Osteocyte (in vitro differentiated cells): ENCODE results near the gene PTGR3. TPM values are rescaled to one million over a fixed set of nuclear protein-coding genes. Genes with fewer than 3 reads are reported as not detected.

ENCODE experiments used
- DNase-seq: peaks from one replicate; pipeline ENCODE4 v3.0.0; 2021; ENCODE audit warnings: mixed read lengths; ENCODE audit not compliant: unreplicated experiment; ENCODE audit errors: extremely low spot score
- H3K27ac Mint-ChIP-seq: one replicate; pipeline ENCODE4 v1.8.0; 2021; ENCODE audit warnings: mild to moderate bottlenecking, mixed read lengths; ENCODE audit not compliant: unreplicated experiment
- H3K27me3 Mint-ChIP-seq: one replicate; pipeline ENCODE4 v1.8.0; 2021; ENCODE audit warnings: mixed read lengths; ENCODE audit not compliant: unreplicated experiment
- H3K36me3 Mint-ChIP-seq: one replicate; pipeline ENCODE4 v1.8.0; 2021; ENCODE audit warnings: mixed read lengths; ENCODE audit not compliant: unreplicated experiment
- H3K4me1 Mint-ChIP-seq: one replicate; pipeline ENCODE4 v1.8.0; 2021; ENCODE audit warnings: mixed read lengths; ENCODE audit not compliant: unreplicated experiment
- H3K4me3 Mint-ChIP-seq: one replicate; pipeline ENCODE4 v1.8.0; 2021; ENCODE audit warnings: mild to moderate bottlenecking, moderate library complexity, mixed read lengths; ENCODE audit not compliant: unreplicated experiment
- H3K9me3 Mint-ChIP-seq: one replicate; pipeline ENCODE4 v1.8.0; 2021; ENCODE audit warnings: mixed read lengths; ENCODE audit not compliant: unreplicated experiment
- total RNA-seq: library from RNA; stranded (reverse); gene quantifications from 2 replicates; pipeline ENCODE4 v1.2.1, GENCODE V29; 2021
- TF ChIP-seq, protein P1 (sequence below): fragments of 200-600 bp; sonication (generic); IDR thresholded peaks from 2 replicates; pipeline ENCODE4 v1.5.0; 2021; ENCODE audit warnings: antibody characterized with exemption, mild to moderate bottlenecking, moderate library complexity

PTGR3 gene
- total RNA-seq, 1 donor from 2014 or later = 17.7 TPM

DNA sequence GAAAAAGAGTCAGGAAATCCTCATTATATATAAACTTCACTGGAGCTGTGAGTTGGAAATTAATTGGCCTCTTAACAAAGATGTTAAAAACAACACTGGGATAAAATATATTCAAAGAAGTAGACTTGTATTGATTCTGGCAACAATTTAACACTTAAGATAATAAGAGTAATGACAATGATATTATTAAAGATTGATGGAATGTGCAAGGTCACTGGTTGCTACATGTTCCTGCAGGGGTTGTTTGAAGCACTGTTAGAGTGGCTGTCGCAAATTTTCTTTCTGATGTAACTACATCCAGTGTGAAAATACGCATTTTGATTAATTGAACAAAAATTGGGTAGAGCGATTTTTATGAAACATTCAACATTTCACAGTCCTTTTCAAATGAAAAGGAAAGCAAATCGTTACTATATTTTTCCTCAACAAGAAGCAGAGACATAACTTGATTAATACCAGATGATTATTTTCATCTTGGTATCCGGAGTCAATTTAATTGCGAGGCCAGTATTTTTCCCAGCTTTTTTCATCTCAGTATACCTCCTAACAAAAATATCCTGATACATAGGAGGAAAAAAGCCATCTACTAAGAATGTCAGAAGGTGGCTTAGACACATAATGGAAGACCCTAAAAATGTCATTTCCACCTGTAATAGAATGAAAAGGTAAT, 6.1 kb downstream of the PTGR3 start:
- Mint-ChIP-seq H3K27me3 (peaks cover 14% of the 10 kb centered on the region), H3K4me1 (peaks cover 43% of the 10 kb centered on the region), H3K4me3 (no peak overlapping the region)

DNA sequence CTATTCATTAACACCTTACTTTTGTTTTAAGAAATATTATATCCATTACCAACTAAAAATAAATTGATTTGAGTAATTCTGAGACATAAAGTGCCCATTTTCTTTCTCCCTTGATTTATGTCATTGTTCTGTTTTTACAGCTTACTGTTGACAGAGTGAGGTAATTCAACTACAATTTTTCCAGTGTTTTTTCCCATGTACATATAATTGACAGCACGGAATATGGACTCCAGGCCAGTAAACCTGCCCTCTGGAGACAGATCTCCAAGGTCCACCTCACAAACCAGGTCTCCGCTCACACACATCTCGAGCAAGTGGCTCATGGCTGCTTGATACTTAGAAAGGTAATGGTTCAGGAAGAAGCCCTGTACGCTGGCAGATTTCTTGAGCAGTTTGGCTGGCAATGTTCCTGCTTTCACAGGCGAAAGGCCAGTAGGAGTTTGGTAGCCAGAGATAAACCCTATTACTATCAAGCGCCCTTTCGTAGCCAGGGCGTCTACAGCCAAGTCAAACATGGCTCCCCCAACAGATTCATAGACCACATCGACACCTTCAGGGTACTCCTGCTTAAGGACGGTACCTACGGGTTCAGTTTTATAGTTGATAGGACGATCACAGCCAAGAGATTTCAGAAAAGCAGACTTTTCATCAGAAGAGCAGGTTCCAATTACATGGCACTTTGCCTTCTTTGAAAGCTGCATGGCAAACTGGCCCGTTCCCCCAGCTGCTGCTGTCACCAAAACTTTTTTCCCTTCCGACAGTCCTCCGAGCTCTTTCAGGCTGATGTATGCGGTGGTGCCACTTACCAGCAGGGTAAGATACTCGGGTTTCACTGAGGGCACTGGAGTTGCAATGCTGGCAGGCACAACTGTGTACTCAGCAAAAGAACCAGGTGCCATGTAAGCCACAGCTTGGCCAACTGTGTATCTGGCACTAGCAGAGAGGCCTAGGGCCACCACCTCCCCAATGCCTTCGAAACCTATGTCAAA, 7.4 kb downstream of the PTGR3 start:
- no peaks in the 10 kb centered on the region for H3K9me3 Mint-ChIP-seq
- peaks cover 19% of the 10 kb centered on the region for H3K36me3 Mint-ChIP-seq
- H3K27ac Mint-ChIP-seq = no peak overlapping the region
- TF ChIP-seq, protein P1, sequence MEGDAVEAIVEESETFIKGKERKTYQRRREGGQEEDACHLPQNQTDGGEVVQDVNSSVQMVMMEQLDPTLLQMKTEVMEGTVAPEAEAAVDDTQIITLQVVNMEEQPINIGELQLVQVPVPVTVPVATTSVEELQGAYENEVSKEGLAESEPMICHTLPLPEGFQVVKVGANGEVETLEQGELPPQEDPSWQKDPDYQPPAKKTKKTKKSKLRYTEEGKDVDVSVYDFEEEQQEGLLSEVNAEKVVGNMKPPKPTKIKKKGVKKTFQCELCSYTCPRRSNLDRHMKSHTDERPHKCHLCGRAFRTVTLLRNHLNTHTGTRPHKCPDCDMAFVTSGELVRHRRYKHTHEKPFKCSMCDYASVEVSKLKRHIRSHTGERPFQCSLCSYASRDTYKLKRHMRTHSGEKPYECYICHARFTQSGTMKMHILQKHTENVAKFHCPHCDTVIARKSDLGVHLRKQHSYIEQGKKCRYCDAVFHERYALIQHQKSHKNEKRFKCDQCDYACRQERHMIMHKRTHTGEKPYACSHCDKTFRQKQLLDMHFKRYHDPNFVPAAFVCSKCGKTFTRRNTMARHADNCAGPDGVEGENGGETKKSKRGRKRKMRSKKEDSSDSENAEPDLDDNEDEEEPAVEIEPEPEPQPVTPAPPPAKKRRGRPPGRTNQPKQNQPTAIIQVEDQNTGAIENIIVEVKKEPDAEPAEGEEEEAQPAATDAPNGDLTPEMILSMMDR = no peak
- H3K4me1 Mint-ChIP-seq = peaks cover 30% of the 10 kb centered on the region
- no peak overlapping the region for H3K4me3 Mint-ChIP-seq
- no peak for DNase-seq
- H3K27me3 Mint-ChIP-seq = peaks cover 14% of the 10 kb centered on the region

More for the DNA sequence above, 6.1 kb downstream of the PTGR3 start:
- DNase-seq = no peak
- H3K27ac Mint-ChIP-seq = no peak overlapping the region
- H3K36me3 Mint-ChIP-seq = peaks cover 18% of the 10 kb centered on the region
- no peaks in the 10 kb centered on the region for H3K9me3 Mint-ChIP-seq
- TF ChIP-seq, protein P1 = no peak

DNA sequence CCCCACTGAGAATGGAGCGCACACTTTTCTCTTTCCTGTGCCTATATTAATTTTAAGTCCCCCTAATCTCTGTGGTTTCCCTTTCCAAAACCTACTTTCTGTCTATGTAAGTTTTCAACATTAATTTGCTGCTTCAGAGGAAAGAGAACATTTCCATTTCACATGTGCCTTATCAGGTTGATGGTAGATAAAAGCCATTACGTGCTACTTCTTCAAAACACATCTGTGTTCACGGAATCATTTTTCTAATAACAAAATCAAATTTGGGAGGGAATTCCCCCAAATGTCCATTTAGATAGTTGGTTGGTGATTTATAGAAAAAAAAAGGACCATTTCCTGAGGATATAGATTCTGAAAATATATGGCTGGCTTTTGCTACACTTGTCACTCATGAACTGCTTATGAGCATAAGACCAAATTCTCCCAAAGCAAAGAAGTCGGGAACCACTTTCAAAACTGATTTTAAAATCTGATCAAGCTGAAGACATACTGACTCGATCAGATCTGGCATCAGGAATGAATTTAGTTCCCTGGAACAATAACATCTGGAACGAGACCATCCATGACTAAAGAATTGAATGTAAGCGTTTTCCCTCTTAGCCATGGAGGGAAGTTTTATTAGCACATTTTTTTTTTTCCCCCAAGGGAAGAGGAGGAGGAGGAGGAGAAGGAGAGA, 8.2 kb downstream of the PTGR3 start:
- TF ChIP-seq, protein P1 = no peak
- Mint-ChIP-seq H3K27me3 (peaks cover 6% of the 10 kb centered on the region), H3K9me3 (no peaks in the 10 kb centered on the region), H3K4me3 (no peak overlapping the region), H3K36me3 (peaks cover 20% of the 10 kb centered on the region), H3K4me1 (peaks cover 22% of the 10 kb centered on the region), H3K27ac (no peak overlapping the region)
- no peak for DNase-seq

DNA sequence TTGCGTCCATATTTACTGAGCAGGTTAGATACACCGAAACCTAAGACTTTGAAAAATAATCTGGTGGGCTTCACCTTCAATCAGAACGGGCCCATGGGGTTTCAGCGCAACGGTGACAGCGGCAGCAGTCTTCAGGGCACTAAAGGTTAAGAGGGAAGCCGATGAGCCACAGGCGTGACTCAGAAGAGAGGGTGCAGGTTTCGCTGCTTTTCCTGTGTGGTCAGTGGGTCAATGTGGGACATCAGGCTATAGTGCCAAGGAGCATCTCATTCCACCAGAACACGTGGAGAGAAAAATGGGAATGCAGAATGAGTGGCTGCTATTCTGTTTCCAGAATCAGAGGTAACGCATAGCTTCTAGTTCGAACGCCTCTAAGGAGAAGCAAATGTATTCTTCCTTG, 8.9 kb downstream of the PTGR3 start:
- peaks cover 15% of the 10 kb centered on the region for H3K4me1 Mint-ChIP-seq
- no peaks in the 10 kb centered on the region for H3K9me3 Mint-ChIP-seq
- TF ChIP-seq, protein P1 = no peak
- DNase-seq = no peak
- H3K27me3 Mint-ChIP-seq = peaks cover under 1% of the 10 kb centered on the region
- H3K36me3 Mint-ChIP-seq = peaks cover 22% of the 10 kb centered on the region
- H3K4me3 Mint-ChIP-seq = no peak overlapping the region
- H3K27ac Mint-ChIP-seq = peak overlapping the region; percentile 4
